Ovary (tissue), 9 donors: ENCODE results near the gene FADS1. TPM values are rescaled to one million over a fixed set of nuclear protein-coding genes. Genes with fewer than 3 reads are reported as not detected.

ENCODE experiments used
- DNase-seq, 5 donors: peaks; one replicate each; pipeline ENCODE4 v3.0.0-alpha.2; 2019 to 2020
- H3K27ac ChIP-seq, 2 donors: fragments of 200-600 bp; one replicate each; pipeline versions ENCODE4 v1.5.1 to v1.8.0; 2019 to 2022
- H3K27me3 ChIP-seq: fragments of 200-600 bp; one replicate; pipeline ENCODE4 v1.8.0; 2022
- H3K36me3 ChIP-seq: fragments of 200-600 bp; sonication (generic); one replicate; pipeline ENCODE4 v1.5.1; 2019
- H3K4me1 ChIP-seq: one replicate; pipeline ENCODE4 v1.8.1; 2013; ENCODE audit warnings: mild to moderate bottlenecking, moderate library complexity; ENCODE audit not compliant: insufficient read depth
- H3K4me3 ChIP-seq: fragments of 200-600 bp; sonication (generic); one replicate; pipeline ENCODE4 v1.5.1; 2017
- H3K9me3 ChIP-seq, 2 donors: fragments of 200-600 bp in 1 of 2; sonication (generic) in 1 of 2; one replicate each; pipeline versions ENCODE4 v1.5.1 to v1.8.1; 2013 to 2019; ENCODE audit warnings: mild to moderate bottlenecking in 1 of 2, moderate library complexity in 1 of 2
- CTCF ChIP-seq, 3 donors: fragments of 450-650 bp in 2 of 3; fragments of 200-600 bp in 1 of 3; IDR thresholded peaks; one replicate each; pipeline versions ENCODE4 v1.5.1 to v1.8.0; 2016 to 2022; ENCODE audit warnings: antibody characterized with exemption in 3 of 3, mild to moderate bottlenecking in 1 of 3
- EP300 ChIP-seq: sonication (generic); formaldehyde crosslinking; IDR thresholded peaks from one replicate; pipeline ENCODE4 v1.6.1; 2017; ENCODE audit warnings: antibody characterized with exemption
- POLR2A ChIP-seq: fragments of 450-650 bp; IDR thresholded peaks from one replicate; pipeline ENCODE4 v1.6.1; 2017; ENCODE audit warnings: antibody characterized with exemption, mild to moderate bottlenecking, moderate library complexity
- WGBS, 3 donors: extraction: QIAGEN DNeasy Blood & Tissue Kit in 1 of 3; methylation state at CpG; one replicate each; pipeline versions ENCODE4 v1.1.5 to v1.1.7; 2013 to 2017; 5-methylcytosine and 5-hydroxymethylcytosine counted together
- intact Hi-C, 4 donors: fragments of 100-400 bp; cut with DNase I; formaldehyde crosslinking; loops; one replicate each; pipeline versions ENCODE4 v1.11.0 to v1.15.1; 2022 to 2023
- polyA plus RNA-seq, 2 donors: library from polyadenylated mRNA; stranded (reverse); fragments of 200-250 nt in 1 of 2; fragments of 350-450 nt in 1 of 2; fragmentation: Illumina TruSeq in 1 of 2; extraction: RNeasy Lipid Tissue Mini Kit (QIAGEN cat#74804) in 1 of 2; gene quantifications; one replicate each; pipeline ENCODE4 v1.2.3, GENCODE V29; 2013 to 2014
- total RNA-seq, 7 donors: library from RNA; depleted of rRNA in 2 of 7; stranded (reverse); fragments of >200 nt in 2 of 7; fragmentation: NEBNext Ultra II Directional in 3 of 7; extraction: Animal tissue kit (Norgen Biotek cat#: 25700) in 3 of 7; gene quantifications; one replicate each; pipeline versions ENCODE4 v1.1.0 to v1.2.4, GENCODE V29; 2016 to 2023
- donor health status: DM: no; HTN: no; CAD: no; lungs with moderate emphysema.
- donor health status: DM: no; HTN: no; CAD: no.
- donor health status: Bipolar disorder and iron deficiency.
- donor health status: DM: yes; HTN: yes; CAD: no.
- donor health status: DM: no; HTN: no; CAD: no.
- donor health status: DM: yes; HTN: yes; CAD: no.

The FADS1 gene
- total and polyA plus RNA-seq, 9 donors = 16.2 to 242 (median 45.3) TPM

GRCh38 chr11:61764606-61765260 lies 52.1 kb downstream of the FADS1 start:
- DNase-seq = peak; percentile 74 to 91 (median 80)
- TF ChIP-seq EP300 (no peak), CTCF (IDR thresholded peaks at IDR 0.05) (no peak), POLR2A (no peak)
- WGBS, 3 donors = 45 to 48% (median 47%) methylated on average over 22 of the region's 22 CpGs
- intact Hi-C loops = no loop called here
- H3K4me3 ChIP-seq = no peak overlapping the region
- H3K9me3 ChIP-seq = no peaks in the 10 kb centered on the region
- peak overlapping the region; percentile 26 to 59 for H3K27ac ChIP-seq
- no peaks in the 10 kb centered on the region for H3K27me3 ChIP-seq
- no peaks in the 10 kb centered on the region for H3K36me3 ChIP-seq
- peaks cover 3% of the 10 kb centered on the region for H3K4me1 ChIP-seq

GRCh38 chr11:61763930-61764605 lies 52.7 kb downstream of the FADS1 start:
- Histone ChIP-seq H3K27ac (peak overlapping the region; percentile 26 to 59), H3K9me3 (no peaks in the 10 kb centered on the region), H3K4me3 (no peak overlapping the region), H3K36me3 (no peaks in the 10 kb centered on the region), H3K4me1 (no peaks in the 10 kb centered on the region), H3K27me3 (no peaks in the 10 kb centered on the region)
- 73 to 75% (median 73%) methylated on average over 23 of the region's 23 CpGs for WGBS, 3 donors
- no peak for DNase-seq
- intact Hi-C loops = no loop called here
- TF ChIP-seq EP300 = no peak
- TF ChIP-seq POLR2A = no peak
- no peak for TF ChIP-seq CTCF (IDR thresholded peaks at IDR 0.05)

- intact Hi-C loops = no loop called here
- H3K27me3 ChIP-seq = no peaks in the 10 kb centered on the region
- H3K9me3 ChIP-seq = no peaks in the 10 kb centered on the region
- no peaks in the 10 kb centered on the region for H3K4me1 ChIP-seq
- WGBS, 3 donors = 30 to 44% (median 41%) methylated on average over 15 of the region's 15 CpGs
- TF ChIP-seq EP300 (no peak), POLR2A (no peak), CTCF (IDR thresholded peaks at IDR 0.05) (no peak)
- no peak overlapping the region for H3K4me3 ChIP-seq
- no peak overlapping the region for H3K27ac ChIP-seq
- H3K36me3 ChIP-seq = no peaks in the 10 kb centered on the region
- DNase-seq = no peak
Observed at GRCh38 chr11:61762798-61763197, 54.0 kb downstream of the FADS1 start.

GRCh38 chr11:61762223-61762615 lies 54.6 kb downstream of the FADS1 start:
- Histone ChIP-seq H3K27ac (no peak overlapping the region), H3K9me3 (no peaks in the 10 kb centered on the region), H3K4me1 (no peaks in the 10 kb centered on the region), H3K36me3 (no peaks in the 10 kb centered on the region), H3K27me3 (no peaks in the 10 kb centered on the region), H3K4me3 (no peak overlapping the region)
- no peak for DNase-seq
- TF ChIP-seq POLR2A (no peak), CTCF (IDR thresholded peaks at IDR 0.05) (no peak), EP300 (no peak)
- WGBS, 3 donors = 72 to 90% (median 76%) methylated on average over 10 of the region's 10 CpGs
- intact Hi-C loops = no loop called here
